Keratinocyte (primary cell): ENCODE results near the gene CFAP410.

Source experiments
- EZH2 ChIP-seq: IDR thresholded peaks from one replicate; pipeline ENCODE4 v1.6.1; 2012; ENCODE audit warnings: inconsistent platforms, mild to moderate bottlenecking, low read length, moderate library complexity
- TF ChIP-seq, protein P1 (sequence below), 3 experiments: IDR thresholded peaks in 1 of 3; conservative IDR thresholded peaks in 1 of 3; optimal IDR thresholded peaks in 1 of 3; 2 replicates in 2 of 3; 3 replicates in 1 of 3; pipeline versions ENCODE3 to v1.5.1; 2011; ENCODE audit warnings: low read length in 3 of 3, mild to moderate bottlenecking in 3 of 3, moderate library complexity in 2 of 3, control low read depth in 1 of 3, inconsistent platforms in 1 of 3; ENCODE audit not compliant: insufficient read depth in 2 of 3; ENCODE audit errors: extremely low read depth in 1 of 3

DNA sequence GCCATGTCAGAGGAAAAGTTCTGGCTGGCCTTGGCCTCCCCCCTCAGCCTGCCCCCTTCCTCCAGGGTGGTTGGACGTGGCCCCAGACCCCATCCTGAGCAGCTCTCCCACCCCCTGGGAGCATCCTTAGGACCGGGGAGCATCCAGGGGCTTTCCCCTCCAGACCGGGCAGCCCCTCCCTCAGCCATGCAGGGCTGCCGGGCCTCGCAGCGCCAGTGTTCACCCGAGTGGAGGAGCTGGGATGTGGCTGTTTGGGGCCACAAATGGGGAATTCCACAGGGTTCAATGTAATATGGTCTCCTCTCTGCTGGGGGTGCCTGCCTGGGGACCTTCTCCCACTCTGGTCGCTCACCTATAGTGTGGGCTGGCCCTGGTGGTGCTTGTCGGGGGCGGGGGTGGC is 43.5 kb downstream of the CFAP410 start:
- TF ChIP-seq, protein P1, sequence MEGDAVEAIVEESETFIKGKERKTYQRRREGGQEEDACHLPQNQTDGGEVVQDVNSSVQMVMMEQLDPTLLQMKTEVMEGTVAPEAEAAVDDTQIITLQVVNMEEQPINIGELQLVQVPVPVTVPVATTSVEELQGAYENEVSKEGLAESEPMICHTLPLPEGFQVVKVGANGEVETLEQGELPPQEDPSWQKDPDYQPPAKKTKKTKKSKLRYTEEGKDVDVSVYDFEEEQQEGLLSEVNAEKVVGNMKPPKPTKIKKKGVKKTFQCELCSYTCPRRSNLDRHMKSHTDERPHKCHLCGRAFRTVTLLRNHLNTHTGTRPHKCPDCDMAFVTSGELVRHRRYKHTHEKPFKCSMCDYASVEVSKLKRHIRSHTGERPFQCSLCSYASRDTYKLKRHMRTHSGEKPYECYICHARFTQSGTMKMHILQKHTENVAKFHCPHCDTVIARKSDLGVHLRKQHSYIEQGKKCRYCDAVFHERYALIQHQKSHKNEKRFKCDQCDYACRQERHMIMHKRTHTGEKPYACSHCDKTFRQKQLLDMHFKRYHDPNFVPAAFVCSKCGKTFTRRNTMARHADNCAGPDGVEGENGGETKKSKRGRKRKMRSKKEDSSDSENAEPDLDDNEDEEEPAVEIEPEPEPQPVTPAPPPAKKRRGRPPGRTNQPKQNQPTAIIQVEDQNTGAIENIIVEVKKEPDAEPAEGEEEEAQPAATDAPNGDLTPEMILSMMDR (optimal IDR thresholded peaks at IDR 0.05 in 1 of 3, IDR thresholded peaks at IDR 0.05 in 1 of 3, conservative IDR thresholded peaks at IDR 0.05 in 1 of 3; ENCODE audit: extremely low read depth in 1 of 3, insufficient read depth in 2 of 3, low read length in 3 of 3): no peak
- TF ChIP-seq EZH2: no peak
